H1 (cell line): Measurements from ENCODE around the gene RPL19. TPM values are rescaled to one million over a fixed set of nuclear protein-coding genes. Genes with fewer than 3 reads are reported as not detected.
A peak's percentile ranks its signal among the peaks of the same experiment; 100 is the strongest.

ENCODE experiments used
- CTCF ChIA-PET: fragments of 300-600 bp; sonication (Branson Sonifier 250); formaldehyde crosslinking; loops from one replicate; lab custom pipeline; 2021; ENCODE audit not compliant: partially characterized antibody; lab: Charles Lee
- POLR2A ChIA-PET: fragments of 300-600 bp; sonication (Branson Sonifier 250); formaldehyde crosslinking; loops from one replicate; lab custom pipeline; 2021; ENCODE audit warnings: inconsistent platforms; ENCODE audit not compliant: partially characterized antibody; lab: Charles Lee
- DNase-seq, 2 experiments: peaks; one replicate each; pipeline versions ENCODE4 v3.0.0 to v3.0.0-alpha.2; 2010 to 2022; ENCODE audit warnings: low spot score in 2 of 2, low read depth in 1 of 2, mixed read lengths in 1 of 2
- FAIRE-seq: peaks from 2 replicates; lab custom pipeline; 2011; peaks lifted over from hg19 to GRCh38; lab: Jason Lieb, UNC
- H2AFZ ChIP-seq: 2 replicates; pipeline ENCODE4 v1.8.1; 2012; ENCODE audit warnings: low read length, inconsistent platforms
- H2AK5ac ChIP-seq: 2 replicates; pipeline ENCODE4 v1.6.1; 2013; ENCODE audit warnings: low read depth, low read length
- H2BK120ac ChIP-seq: replicated peaks from 2 replicates; pipeline ENCODE3; 2013; ENCODE audit warnings: low read depth, low read length, inconsistent platforms
- H2BK12ac ChIP-seq: 2 replicates; pipeline ENCODE4 v1.6.1; 2013; ENCODE audit warnings: low read depth, low read length
- H2BK15ac ChIP-seq: 2 replicates; pipeline ENCODE4 v1.6.1; 2013; ENCODE audit warnings: low read length
- H2BK20ac ChIP-seq: 2 replicates; pipeline ENCODE4 v1.6.1; 2013; ENCODE audit warnings: low read length
- H2BK5ac ChIP-seq: 2 replicates; pipeline ENCODE4 v1.6.1; 2013; ENCODE audit warnings: low read depth, low read length
- H3K14ac ChIP-seq: 2 replicates; pipeline ENCODE4 v1.6.1; 2013; ENCODE audit warnings: inconsistent platforms; ENCODE audit not compliant: insufficient read length
- H3K18ac ChIP-seq: 2 replicates; pipeline ENCODE4 v1.6.1; 2013; ENCODE audit warnings: low read length; ENCODE audit errors: extremely low read depth
- H3K23ac ChIP-seq: 2 replicates; pipeline ENCODE4 v1.6.1; 2013; ENCODE audit warnings: inconsistent platforms; ENCODE audit not compliant: insufficient read length
- H3K23me2 ChIP-seq: 2 replicates; pipeline ENCODE4 v1.6.1; 2013; ENCODE audit warnings: low read depth, low read length
- H3K27ac ChIP-seq: 2 replicates; pipeline ENCODE4 v1.6.1; 2011; ENCODE audit warnings: low read depth, low read length, inconsistent platforms
- H3K27me3 ChIP-seq, 4 experiments: replicated peaks in 1 of 4; 1 replicate in 1 of 4; 2 replicates in 3 of 4; pipeline versions ENCODE4 v1.6.1 to v1.8.1; 2011 to 2013; ENCODE audit warnings: low read length in 3 of 4, mild to moderate bottlenecking in 3 of 4, inconsistent platforms in 2 of 4, mixed read lengths in 2 of 4, moderate library complexity in 1 of 4; ENCODE audit not compliant: control insufficient read depth in 3 of 4, insufficient read depth in 3 of 4; ENCODE audit errors: extremely low read depth in 1 of 4
- H3K36me3 ChIP-seq, 4 experiments: 2 replicates each; pipeline versions ENCODE4 v1.6.1 to v1.8.1; 2011 to 2013; ENCODE audit warnings: mild to moderate bottlenecking in 4 of 4, low read length in 3 of 4, moderate library complexity in 2 of 4, control low read depth in 1 of 4, inconsistent platforms in 1 of 4; ENCODE audit not compliant: insufficient read depth in 4 of 4, control insufficient read depth in 2 of 4
- H3K4ac ChIP-seq: replicated peaks from 2 replicates; pipeline ENCODE3; 2013; ENCODE audit warnings: low read length, low read depth, mixed read lengths, inconsistent platforms; ENCODE audit not compliant: insufficient read length
- H3K4me1 ChIP-seq, 4 experiments: replicated peaks in 1 of 4; 1 replicate in 1 of 4; 2 replicates in 3 of 4; pipeline versions ENCODE4 v1.6.1 to v1.8.1; 2011 to 2013; ENCODE audit warnings: low read length in 3 of 4, inconsistent platforms in 2 of 4, mixed read lengths in 1 of 4; ENCODE audit not compliant: insufficient read depth in 4 of 4, control insufficient read depth in 3 of 4
- H3K4me2 ChIP-seq, 2 experiments: 2 replicates each; pipeline versions ENCODE4 v1.6.1 to v1.8.1; 2011 to 2013; ENCODE audit warnings: low read depth in 2 of 2, low read length in 2 of 2, control low read depth in 1 of 2, inconsistent platforms in 1 of 2, mild to moderate bottlenecking in 1 of 2; ENCODE audit not compliant: insufficient read depth in 1 of 2
- H3K4me3 ChIP-seq, 4 experiments: fragments of 200-600, 300-600 bp in 1 of 4; sonication (generic), shearing (Covaris generic), sonication (Bioruptor Twin) in 1 of 4; 2 replicates each; pipeline versions ENCODE4 v1.5.1 to v1.8.1; 2011 to 2016; ENCODE audit warnings: low read length in 4 of 4, low read depth in 3 of 4, control low read depth in 2 of 4, inconsistent platforms in 2 of 4, mild to moderate bottlenecking in 2 of 4, mixed read lengths in 1 of 4, moderate library complexity in 1 of 4; ENCODE audit not compliant: insufficient read depth in 2 of 4; ENCODE audit errors: extremely low read depth in 1 of 4
- H3K56ac ChIP-seq: replicated peaks from 2 replicates; pipeline ENCODE3; 2013; ENCODE audit warnings: low read depth, mild to moderate bottlenecking, mixed read lengths, low read length, inconsistent platforms; ENCODE audit not compliant: insufficient read length
- H3K79me1 ChIP-seq: 2 replicates; pipeline ENCODE4 v1.6.1; 2013; ENCODE audit warnings: low read depth, low read length, control low read depth
- H3K79me2 ChIP-seq, 2 experiments: 2 replicates each; pipeline versions ENCODE4 v1.6.1 to v1.8.1; 2012 to 2013; ENCODE audit warnings: low read length in 2 of 2, mild to moderate bottlenecking in 2 of 2, inconsistent platforms in 1 of 2; ENCODE audit not compliant: insufficient read depth in 2 of 2, control insufficient read depth in 1 of 2
- H3K9ac ChIP-seq, 4 experiments: replicated peaks in 1 of 4; 1 replicate in 1 of 4; 2 replicates in 3 of 4; pipeline versions ENCODE4 v1.6.1 to v1.8.1; 2011 to 2013; ENCODE audit warnings: low read depth in 3 of 4, low read length in 3 of 4, control low read depth in 2 of 4, mild to moderate bottlenecking in 2 of 4, moderate library complexity in 2 of 4, inconsistent platforms in 1 of 4; ENCODE audit errors: extremely low read depth in 1 of 4
- H3K9me3 ChIP-seq, 2 experiments: 2 replicates each; pipeline versions ENCODE4 v1.6.1 to v1.8.1; 2012 to 2013; ENCODE audit warnings: mild to moderate bottlenecking in 2 of 2, moderate library complexity in 2 of 2, control low read depth in 1 of 2, inconsistent platforms in 1 of 2, low read depth in 1 of 2, low read length in 1 of 2, mixed read lengths in 1 of 2; ENCODE audit not compliant: insufficient read depth in 2 of 2
- H4K20me1 ChIP-seq, 2 experiments: replicated peaks in 1 of 2; 2 replicates each; pipeline versions ENCODE3 to v1.8.1; 2011 to 2013; ENCODE audit warnings: inconsistent platforms in 2 of 2, low read length in 2 of 2, mild to moderate bottlenecking in 1 of 2; ENCODE audit not compliant: insufficient read depth in 2 of 2, control insufficient read depth in 1 of 2
- H4K5ac ChIP-seq: 2 replicates; pipeline ENCODE4 v1.6.1; 2013; ENCODE audit warnings: low read length, low read depth, mixed read lengths, inconsistent platforms; ENCODE audit not compliant: insufficient read length
- H4K8ac ChIP-seq: 2 replicates; pipeline ENCODE4 v1.8.0; 2013; ENCODE audit warnings: mild to moderate bottlenecking, moderate library complexity, low read length, inconsistent platforms; ENCODE audit not compliant: insufficient read depth; ENCODE audit errors: extremely low read depth
- H4K91ac ChIP-seq: replicated peaks from 2 replicates; pipeline ENCODE3; 2013; ENCODE audit warnings: low read length, mixed read lengths, inconsistent platforms; ENCODE audit not compliant: insufficient read length
- CBX8 ChIP-seq: fragments of 300-800, 300-1000 bp; sonication (generic); IDR thresholded peaks from 2 replicates; pipeline ENCODE4 v1.7.1; 2016; ENCODE audit warnings: low read depth, low read length, borderline replicate concordance
- CHD1 ChIP-seq: IDR thresholded peaks from 2 replicates; pipeline ENCODE4 v1.6.1; 2012; ENCODE audit warnings: low read depth, low read length, improper control_type of control experiment
- CHD2 ChIP-seq: IDR thresholded peaks from 2 replicates; pipeline ENCODE4 v1.6.1; 2012; ENCODE audit warnings: low read length, improper control_type of control experiment
- GABPA ChIP-seq: IDR thresholded peaks from 2 replicates; pipeline ENCODE4 v1.6.1; 2011; ENCODE audit warnings: mild to moderate bottlenecking, low read length, moderate library complexity, borderline replicate concordance; ENCODE audit not compliant: insufficient read depth
- GTF2F1 ChIP-seq: IDR thresholded peaks from 2 replicates; pipeline ENCODE4 v1.6.1; 2012; ENCODE audit warnings: low read depth, low read length, improper control_type of control experiment, borderline replicate concordance
- KDM1A ChIP-seq: fragments of 200-600, 300-600 bp; sonication (generic); IDR thresholded peaks from 2 replicates; pipeline ENCODE4 v1.7.1; 2016; ENCODE audit warnings: mild to moderate bottlenecking, low read length, borderline replicate concordance
- MAX ChIP-seq: IDR thresholded peaks from 2 replicates; pipeline ENCODE4 v1.6.1; 2012; ENCODE audit warnings: inconsistent platforms
- POLR2AphosphoS5 ChIP-seq: IDR thresholded peaks from 2 replicates; pipeline ENCODE4 v1.6.1; 2011; ENCODE audit warnings: low read depth, low read length
- RFX5 ChIP-seq: IDR thresholded peaks from 2 replicates; pipeline ENCODE4 v1.6.1; 2011; ENCODE audit warnings: low read depth, low read length, improper control_type of control experiment, borderline replicate concordance
- WGBS, 2 experiments: shearing (Covaris generic) in 1 of 2; methylation state at CpG; one replicate each; pipeline versions ENCODE4 v1.1.6 to v1.1.7; 2013 to 2015; ENCODE audit warnings: low lambda C conversion rate in 2 of 2, mixed read lengths in 2 of 2, inconsistent platforms in 1 of 2, low coverage in 1 of 2, missing lambda C conversion rate in 1 of 2; ENCODE audit not compliant: insufficient replicate concordance in 2 of 2, insufficient coverage in 1 of 2, insufficient read length in 1 of 2; ENCODE audit errors: extremely low coverage in 1 of 2, missing lambda C conversion rate in 1 of 2; 5-methylcytosine and 5-hydroxymethylcytosine counted together
- polyA plus RNA-seq, 7 experiments: library from polyadenylated mRNA; depleted of rRNA in 3 of 7; stranded (reverse) in 5 of 7; unstranded in 2 of 7; fragments of >200 nt in 5 of 7; fragments of 200-250 nt in 2 of 7; gene quantifications; 1 replicate in 5 of 7; 2 replicates in 1 of 7; 4 replicates in 1 of 7; pipeline versions ENCODE4 v1.2.1 to v1.2.3, GENCODE V29; 2011 to 2013; ENCODE audit warnings: missing spikeins in 2 of 7, mixed read lengths in 2 of 7
- total RNA-seq: library from RNA; stranded (reverse); fragmentation: NEBNext Ultra II Directional; extraction: Animal tissue kit (Norgen Biotek cat#: 25700); gene quantifications from 2 replicates; pipeline ENCODE4 v1.2.1, GENCODE V29; 2021

RPL19 gene
- total and polyA plus RNA-seq, 2 of the 8 experiments (the other 6 are each of a cell fraction or from before 2014, with no cell fraction given) = 2,108 to 2,182 TPM

- WGBS, 2 experiments = 22% methylated on average over 22 of the region's 22 CpGs; no CpG with 5 or more reads in 1 of the 2 experiments
- no peak overlapping the region for H3K27ac ChIP-seq
- ChIA-PET CTCF (interaction anchor here (0.9 to 21.2 kb wide), 12 partner anchors 19 to 69 kb away, joined by 3 to 982 read pairs (median 5); partner anchors contain the start of gene RPL19), POLR2A (interaction anchor here (1.1 to 4.2 kb wide), 6 partner anchors 9 to 57 kb away, joined by 3 to 29 read pairs (median 10); partner anchors contain the start of gene RPL19)
- H2AK5ac ChIP-seq = no peak overlapping the region
- H4K8ac ChIP-seq = no peak overlapping the region
- no peak overlapping the region for H3K14ac ChIP-seq
- H3K9me3 ChIP-seq = no peaks in the 10 kb centered on the region
- no peaks in the 10 kb centered on the region for H3K79me2 ChIP-seq
- peaks cover 2% of the 10 kb centered on the region; the same call in 1 of the 2 replicates for H3K23me2 ChIP-seq
- H3K4ac ChIP-seq = no peak overlapping the region
- no peaks in the 10 kb centered on the region for H3K27me3 ChIP-seq
- no peaks in the 10 kb centered on the region for H3K36me3 ChIP-seq
- peak overlapping the region; percentile 16 for H4K5ac ChIP-seq
- peak overlapping the region in 2 of 4 experiments; percentile 10 to 36; a peak in 2 of 7 replicates for H3K9ac ChIP-seq
- H2BK120ac ChIP-seq = no peak overlapping the region
- H2BK5ac ChIP-seq = no peak overlapping the region
- peak overlapping the region; percentile 67 for H4K91ac ChIP-seq
- no peak overlapping the region for H3K23ac ChIP-seq
- DNase-seq (peak in 1 of 2 experiments; percentile 89), FAIRE-seq (no peak)
- peak overlapping the region in 3 of 4 experiments; percentile 40 to 53 (median 47); a peak in 6 of 8 replicates for H3K4me3 ChIP-seq
- H3K4me1 ChIP-seq = peaks cover 0 to 14% (median 7%) of the 10 kb centered on the region in 4 experiments; a peak in 5 of 7 replicates
- 0 out of 2 replicates have a peak overlapping the region, but pooled peaks have one; percentile 27 for H2BK20ac ChIP-seq
- H3K4me2 ChIP-seq = peak overlapping the region; percentile 20 to 94
- peak overlapping the region; percentile 78; the same call in 1 of the 2 replicates for H2BK12ac ChIP-seq
- H3K18ac ChIP-seq = peak overlapping the region; percentile 64; the same call in 1 of the 2 replicates
- no peaks in the 10 kb centered on the region for H4K20me1 ChIP-seq
- no peaks in the 10 kb centered on the region for H3K79me1 ChIP-seq
- peak overlapping the region; percentile 95 for H2BK15ac ChIP-seq
- H2AFZ ChIP-seq = peak overlapping the region; percentile 99
- H3K56ac ChIP-seq = no peak overlapping the region
- TF ChIP-seq CHD1 (no peak), GABPA (peak; percentile 37; the same call in 1 of the 2 replicates), CBX8 (no peak), KDM1A (no peak), POLR2AphosphoS5 (no peak), GTF2F1 (no peak), RFX5 (no peak), MAX (peak; percentile 54), CHD2 (no peak)
Observed at GRCh38 chr17:39231591-39232551, 31.8 kb downstream of the RPL19 start.
